NCI-H1092 treated with DMSO at 0.1 percent for 48 hours (cell line): Measurements from ENCODE around the gene EMP1.

Experiments
- DNase-seq: peaks from one replicate; lab custom pipeline; 2025; lab: John Stamatoyannopoulos, UW

The EMP1 gene

DNA sequence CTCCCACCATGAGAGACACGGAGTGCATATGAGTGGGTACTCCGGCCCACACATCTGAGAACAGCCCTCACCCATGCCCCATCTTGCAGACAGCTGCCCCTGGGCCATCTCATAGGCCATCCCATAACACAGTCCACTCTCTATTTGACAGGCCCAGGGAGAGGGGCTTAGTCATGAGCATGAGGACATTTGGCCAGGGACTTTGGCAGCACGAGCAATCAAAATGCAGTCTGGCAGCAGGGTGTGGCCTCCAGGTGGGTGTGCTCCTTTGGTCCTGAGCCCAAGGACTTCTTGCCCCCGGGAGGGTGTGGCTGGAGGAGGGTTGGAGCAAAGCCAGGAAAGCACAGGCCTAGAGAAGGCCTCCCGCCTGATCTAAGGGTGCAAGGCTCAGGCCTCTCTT is 25.6 kb downstream of the EMP1 start:
- no peak for DNase-seq

DNA sequence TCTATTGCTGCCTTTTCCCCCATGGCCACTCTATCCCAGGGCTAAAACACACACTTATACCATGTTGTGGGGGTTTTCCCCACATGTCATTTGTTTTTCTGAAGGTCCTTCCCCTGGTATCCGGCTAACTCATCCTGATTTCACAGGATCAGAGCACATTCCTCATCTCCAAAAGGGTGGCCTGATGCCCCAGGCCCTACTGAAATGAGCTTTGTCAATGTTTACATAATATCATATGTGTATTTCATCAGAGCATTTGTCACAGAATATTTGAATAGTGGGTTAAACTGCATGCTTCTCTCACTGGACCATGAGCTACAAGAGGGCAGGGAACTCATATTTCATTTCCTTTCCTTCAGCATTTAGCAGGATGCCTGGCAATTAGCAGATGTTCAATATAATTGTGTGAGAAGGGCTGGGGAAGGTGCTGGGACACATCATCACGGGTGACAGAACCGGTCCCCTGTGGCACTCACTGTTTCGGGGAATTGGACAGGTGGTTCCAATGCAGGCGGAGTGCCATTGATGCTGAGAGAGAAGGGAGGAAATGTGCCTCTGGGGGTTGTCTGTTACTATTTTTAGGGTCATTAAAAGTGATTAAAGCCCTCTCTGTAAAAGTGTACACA is 26.8 kb downstream of the EMP1 start:
- DNase-seq, result no peak

DNA sequence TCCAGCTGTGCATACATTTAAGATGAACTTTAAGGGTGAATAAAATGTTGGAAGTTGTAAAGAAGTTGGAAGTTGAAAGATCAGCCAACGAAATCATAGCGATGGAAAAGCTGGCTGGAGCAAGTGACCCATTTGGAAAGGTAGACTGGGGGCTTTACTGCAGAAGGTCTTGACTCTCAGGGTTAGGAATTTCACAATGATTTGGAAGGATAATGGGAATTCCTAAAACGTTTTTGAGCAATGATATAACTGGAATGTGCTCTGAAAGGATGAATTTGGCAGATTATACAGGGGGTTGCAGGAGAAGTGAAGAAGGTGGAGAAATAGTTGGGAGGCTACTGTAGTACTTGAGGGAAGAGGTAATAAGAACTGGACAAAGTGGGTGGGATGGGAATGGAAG is 27.4 kb downstream of the EMP1 start:
- DNase-seq, result no peak

DNA sequence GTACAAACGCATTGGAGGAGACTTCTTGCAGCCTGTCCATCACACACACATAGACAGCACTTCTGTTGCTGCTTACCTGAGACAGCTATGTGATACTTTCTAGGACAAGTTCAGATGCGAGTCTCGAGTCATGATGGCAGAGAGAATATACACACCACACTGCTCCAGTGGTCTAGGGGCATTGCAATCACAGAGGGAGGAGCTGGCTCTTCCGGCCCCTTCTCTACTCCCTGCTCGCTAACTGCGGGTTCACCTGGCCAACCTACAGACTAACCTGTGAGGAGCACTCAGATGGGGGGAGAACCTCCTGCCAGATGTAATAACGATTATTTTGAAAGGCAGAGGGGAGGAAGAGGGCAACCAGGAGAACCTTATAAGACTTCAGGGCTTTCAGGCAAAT is 30.7 kb downstream of the EMP1 start:
- DNase-seq, result no peak

DNA sequence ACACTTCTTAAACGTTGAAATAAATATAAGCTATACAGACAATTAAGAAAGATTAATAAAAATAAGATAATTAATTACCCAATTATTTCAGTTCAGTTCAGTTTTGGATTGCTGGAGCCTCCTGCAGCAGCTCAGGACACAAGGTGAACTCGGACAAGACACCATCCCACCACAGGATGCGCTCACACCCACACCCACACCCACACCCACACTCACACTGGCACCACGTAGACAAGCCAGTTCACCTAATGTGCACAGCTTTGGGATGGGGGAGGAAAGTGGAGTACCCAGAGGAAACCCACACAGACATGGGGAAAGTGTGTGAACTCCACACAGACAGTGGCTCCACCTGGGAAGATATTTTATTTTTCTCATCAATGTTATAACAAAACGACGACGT is 32.1 kb downstream of the EMP1 start:
- no peak for DNase-seq

DNA sequence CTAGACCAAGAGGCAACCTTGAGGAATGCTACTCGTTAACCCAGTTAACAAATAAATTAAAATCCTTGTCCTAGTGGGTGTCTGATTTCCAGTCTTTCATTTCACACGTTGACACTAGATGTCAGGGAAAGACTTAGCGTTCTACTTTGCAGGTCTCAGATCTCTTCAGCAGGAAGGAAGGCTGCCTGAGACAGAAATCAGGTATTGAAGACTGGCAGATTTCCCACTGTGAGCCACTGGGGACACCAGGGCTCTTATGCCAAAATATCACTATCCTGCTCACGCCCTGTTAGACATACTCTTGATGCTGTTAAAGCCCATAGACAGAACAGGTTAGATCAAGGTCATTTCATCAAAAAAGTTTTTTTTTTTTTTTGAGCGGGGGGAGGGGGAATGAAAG is 33.0 kb downstream of the EMP1 start:
- no peak for DNase-seq

DNA sequence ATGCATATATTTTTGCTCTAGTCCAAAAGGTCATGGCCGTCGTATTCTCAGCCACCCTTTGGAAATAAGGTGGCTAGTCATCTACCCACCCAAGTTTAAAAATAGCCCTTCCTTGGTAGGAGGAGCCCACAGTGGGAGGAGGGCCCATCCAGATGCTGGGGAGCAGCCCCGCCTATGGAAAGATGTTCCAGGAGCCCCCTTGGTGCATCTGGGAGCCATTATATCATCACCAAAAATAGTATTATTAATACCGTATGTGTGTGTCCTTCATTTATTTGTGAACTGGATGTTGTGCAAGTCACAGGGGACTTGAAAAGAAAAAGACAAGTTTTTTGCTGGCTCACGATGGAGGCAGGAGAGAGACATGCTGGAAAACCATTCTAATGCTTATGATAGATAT is 34.0 kb downstream of the EMP1 start:
- no peak for DNase-seq

DNA sequence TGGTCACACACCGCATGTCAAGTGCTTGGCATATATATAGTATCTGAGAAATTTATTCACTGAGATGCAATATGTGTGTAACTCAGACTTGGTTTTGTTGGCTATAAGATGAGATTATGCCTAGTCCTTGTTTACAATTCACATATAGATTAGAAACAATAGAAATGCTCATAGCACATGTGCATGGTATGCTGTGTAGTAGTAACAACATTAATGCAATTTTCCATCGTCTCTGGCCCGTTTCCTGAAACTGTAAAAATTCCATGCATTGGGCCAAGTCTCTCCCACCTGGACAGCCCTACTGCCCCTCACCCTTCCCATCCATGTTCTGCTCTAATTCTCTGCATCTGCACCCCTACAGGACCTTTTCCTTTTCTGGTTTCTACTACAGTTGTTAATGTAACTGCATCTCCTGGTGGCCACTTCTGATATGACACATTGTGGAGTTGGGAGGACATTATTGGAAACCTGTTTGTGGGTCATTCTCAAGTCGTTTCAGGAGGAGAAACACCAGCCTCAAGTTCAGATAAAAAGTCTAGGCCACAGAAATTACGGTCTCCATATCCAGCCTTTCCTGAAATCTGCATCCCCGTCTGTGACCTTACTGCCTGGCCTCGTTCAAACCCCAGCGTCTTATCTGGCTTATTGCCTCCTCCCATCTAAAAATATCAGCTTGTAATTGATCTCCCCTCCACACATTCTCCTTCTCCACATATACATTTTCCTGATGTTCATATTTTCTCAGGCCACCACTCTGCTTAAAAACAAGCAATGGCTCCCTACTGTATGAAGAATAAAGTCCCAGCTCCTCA is 37.5 kb downstream of the EMP1 start:
- peak; percentile 15 for DNase-seq

DNA sequence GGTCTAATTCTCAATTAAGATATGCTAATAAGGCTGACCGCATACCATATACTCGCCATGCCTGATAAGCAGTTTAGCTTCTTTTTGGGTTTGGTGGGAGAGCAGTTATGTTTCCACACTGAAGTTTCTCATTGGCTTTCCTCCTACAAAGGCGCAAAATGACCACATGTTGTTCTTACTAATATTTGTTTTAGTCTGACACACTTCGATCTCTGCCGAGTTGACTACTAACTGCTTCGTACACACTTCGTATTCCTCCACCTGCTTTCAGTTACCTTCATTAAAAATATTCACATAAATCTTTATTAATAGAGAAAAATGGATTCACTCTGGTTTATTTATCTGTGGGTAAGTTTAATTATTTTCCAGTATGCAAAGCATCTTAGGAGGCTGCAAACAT is 41.7 kb downstream of the EMP1 start:
- DNase-seq, result no peak

DNA sequence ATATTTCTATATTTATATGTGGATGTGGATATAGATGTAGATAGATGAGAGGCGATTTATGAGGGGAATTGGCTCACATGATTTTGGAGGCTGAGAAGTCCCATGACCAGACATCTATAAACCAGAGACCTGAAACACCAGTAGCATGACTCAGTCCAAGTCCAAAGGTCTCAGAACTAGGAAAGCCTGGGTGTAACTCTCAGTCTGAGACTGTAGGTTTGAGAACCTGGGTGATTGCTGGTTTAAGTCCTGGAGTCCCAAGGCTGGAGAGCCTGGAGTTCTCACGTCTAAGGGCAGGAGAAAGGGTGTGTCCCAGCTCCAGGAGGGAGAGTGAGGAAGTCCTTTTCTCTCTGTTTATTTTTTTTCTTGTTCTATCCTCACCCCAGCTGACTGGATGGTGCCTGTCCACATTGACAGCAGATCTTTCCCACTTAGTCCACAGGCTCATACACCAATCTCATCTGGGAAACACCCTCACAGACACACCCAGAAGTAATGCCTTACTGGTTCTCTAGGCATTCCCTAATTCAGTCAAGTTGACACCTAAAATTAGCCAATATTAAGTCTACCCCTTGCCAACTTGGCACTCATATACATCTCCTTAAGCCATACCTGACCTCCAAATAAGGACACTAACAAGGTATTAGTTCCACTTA is 45.4 kb downstream of the EMP1 start:
- DNase-seq, result no peak

DNA sequence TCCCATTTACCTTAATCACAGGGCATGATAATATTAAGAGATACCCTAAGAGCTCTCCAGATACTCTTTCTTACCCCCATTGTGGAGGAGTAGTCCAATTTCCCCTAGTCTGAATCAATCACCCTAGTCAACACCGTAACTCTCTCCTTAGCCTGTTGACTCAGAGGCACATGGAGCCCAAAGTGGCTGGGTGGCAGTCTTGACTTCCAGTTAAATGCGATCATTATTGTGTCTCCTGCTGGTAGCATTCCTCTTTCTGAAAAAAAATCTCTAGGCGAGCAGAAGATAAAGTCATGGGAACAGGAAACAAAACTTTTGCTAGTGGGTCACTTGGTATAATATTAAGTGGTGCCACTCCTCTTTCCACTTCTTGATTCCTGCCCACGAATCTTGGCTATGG is 46.4 kb downstream of the EMP1 start:
- DNase-seq, result no peak

DNA sequence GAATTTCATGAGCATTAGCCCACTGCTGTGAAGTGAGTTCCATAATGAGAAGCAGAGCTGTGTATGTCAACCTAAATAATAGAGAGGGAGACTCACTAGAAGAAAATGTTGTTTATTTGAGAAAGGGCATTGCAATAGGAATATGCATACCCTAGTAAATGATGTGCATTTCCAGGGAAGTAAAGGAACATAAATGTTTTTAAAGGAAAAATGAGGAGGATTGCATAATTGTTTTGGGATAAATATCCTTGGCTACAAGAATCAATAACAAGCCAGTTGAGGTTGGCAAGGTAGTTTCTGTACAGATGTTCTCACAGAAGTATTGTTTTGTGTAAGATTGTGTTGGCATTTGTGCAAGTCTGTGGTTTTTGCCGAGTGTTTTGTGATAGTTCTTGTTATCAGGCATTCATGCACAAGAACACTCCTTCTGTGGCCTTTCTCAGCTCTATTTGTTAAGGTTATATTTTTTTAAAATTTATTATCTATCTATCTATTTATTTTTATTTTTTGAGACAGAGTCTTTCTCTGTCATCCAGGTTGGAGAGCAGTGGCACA is 47.1 kb downstream of the EMP1 start:
- DNase-seq, result no peak

DNA sequence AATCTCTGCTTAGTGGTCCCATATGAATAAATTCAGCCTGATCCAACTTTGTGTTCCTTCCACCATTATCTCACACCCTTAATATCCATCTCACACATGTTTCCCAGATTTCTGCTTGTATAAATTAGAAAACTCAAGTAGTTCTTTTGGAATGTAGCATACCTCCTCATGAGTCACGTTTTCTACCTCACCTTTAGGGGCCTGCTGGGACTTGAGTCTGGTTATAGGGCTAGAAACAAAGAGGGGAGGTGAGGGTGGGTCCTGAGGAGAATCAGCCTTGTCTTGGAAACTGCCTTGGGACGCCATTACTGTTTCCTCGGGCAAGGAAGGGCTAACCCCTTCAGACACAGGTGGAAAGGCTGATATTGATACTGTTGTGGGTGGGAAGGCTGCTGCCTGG is 51.1 kb downstream of the EMP1 start:
- no peak for DNase-seq

DNA sequence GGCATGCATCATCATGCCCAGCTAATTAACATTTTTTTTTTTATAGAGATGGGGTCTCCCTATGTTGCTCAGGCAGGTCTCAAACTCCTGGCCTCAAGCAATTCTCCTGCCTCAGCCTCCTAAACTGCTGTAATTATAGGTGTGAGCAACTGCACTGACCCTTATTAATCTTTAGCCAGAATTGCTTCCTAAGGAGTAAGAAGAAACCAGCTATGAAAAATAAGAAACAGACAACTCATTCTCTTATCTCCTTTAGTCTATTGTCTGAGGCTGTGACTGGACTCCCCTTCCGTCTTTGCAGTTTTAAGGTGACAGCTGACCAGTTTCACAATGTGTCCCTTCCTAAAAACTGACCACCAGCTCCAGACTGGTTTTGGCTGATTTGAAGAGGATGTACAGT is 52.4 kb downstream of the EMP1 start:
- DNase-seq, result no peak

DNA sequence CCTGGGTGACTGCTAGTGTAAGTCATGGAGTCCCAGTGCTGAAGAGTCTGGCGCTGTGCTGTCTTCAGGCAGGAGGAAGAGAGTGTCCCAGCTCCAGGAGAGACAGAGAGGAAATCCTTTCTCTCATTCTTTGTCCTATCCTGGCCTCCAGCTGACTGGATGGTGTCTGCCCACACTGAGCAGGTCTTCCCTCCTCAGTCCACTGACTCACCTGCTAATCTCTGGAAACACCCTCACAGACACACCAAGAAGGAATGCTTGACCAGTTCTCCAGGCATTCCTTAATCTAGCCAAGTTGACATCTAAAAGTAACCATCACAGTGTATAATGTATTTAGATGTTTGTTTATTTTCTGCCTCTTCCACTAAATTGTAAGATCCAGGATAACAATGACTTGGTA is 53.9 kb downstream of the EMP1 start:
- no peak for DNase-seq

DNA sequence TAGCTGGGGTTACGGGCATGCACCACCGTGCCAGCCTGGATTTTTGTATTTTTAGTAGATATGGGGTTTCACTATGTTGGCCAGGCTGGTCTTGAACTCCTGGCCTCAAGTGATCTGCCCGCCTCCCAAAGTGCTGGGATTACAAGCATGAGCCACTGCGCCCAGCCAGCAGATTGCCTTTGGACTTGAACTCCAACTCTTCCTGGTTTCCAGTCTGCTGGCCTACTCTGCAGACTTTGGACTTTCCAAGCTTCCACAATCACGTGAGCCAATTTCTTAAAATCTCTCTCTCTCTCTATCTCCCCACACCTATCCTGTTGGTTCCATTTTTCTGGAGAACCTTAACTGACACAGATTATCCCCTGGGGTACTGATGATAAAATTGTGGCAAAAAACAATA is 55.0 kb downstream of the EMP1 start:
- no peak for DNase-seq

DNA sequence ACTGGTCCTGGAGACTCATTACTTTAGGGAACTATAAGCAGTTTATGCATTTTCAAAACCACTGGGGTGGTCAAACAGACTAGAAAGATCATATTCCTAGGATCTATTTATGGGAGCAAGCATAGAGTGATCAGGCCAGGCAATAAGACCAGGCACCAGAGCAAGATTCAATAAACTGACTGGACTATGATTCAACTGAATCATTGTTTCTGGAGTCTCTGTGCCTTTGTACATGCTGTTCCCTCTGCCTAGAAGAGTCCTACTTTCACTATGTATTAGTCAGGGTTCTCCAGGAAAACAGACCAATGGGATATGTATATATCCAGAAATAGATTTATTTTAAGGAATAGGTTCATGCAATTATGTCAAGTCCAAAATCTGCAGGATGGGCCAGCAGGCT is 55.5 kb downstream of the EMP1 start:
- DNase-seq, result no peak

DNA sequence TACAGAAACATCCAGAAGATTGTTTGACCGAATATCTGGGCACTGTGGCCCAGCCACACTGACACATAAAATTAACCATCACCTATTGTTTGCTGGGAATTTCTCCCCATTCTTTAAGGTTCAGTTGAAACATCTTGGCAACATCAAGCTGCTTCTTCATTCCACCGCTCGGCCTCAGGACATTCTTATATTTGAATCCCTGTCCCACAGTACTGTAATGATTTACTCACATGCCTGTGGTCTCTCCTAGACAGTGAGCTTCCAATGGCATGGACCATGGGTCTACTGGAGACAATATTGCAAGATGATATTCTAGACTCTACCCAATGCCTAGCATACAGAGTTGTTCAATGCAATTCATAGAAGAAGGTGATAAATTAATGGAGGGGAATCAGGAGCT is 56.1 kb downstream of the EMP1 start:
- no peak for DNase-seq

DNA sequence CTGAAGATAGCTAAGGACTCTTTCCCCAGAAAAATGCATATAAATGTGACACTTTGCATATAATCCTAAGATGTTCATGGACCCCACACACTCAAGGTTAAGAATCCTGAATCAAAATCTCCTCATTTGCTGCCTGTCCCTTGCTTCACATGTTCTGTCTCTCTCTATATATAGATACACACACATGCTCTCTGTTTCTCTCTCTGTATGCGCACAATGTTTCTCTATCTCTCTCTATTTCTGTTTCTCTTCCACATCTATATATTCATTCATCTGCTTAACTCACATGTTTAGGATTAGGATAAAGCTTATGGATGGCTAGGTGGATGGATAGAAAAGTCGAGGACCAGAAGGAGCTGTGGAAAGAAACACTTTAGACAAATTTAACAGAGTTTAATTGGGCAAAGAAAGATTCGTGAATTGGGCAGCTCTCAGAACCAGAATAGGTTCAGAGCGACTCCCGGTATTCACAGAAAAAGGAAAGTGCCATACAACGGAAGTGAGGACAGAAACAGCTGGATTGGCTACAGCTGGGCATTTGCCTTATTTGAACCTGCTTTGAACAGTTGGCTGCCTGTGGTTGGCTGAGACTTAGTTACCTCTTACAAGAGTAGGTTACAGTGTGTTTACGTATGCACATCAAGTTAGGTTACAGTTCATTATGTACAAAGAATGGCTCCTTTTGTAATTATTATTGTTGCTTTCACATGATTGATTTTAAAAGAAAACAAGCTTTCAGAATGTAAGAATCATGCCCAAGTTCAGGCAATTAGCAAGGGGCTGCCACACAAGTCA is 57.6 kb downstream of the EMP1 start:
- DNase-seq, result no peak

DNA sequence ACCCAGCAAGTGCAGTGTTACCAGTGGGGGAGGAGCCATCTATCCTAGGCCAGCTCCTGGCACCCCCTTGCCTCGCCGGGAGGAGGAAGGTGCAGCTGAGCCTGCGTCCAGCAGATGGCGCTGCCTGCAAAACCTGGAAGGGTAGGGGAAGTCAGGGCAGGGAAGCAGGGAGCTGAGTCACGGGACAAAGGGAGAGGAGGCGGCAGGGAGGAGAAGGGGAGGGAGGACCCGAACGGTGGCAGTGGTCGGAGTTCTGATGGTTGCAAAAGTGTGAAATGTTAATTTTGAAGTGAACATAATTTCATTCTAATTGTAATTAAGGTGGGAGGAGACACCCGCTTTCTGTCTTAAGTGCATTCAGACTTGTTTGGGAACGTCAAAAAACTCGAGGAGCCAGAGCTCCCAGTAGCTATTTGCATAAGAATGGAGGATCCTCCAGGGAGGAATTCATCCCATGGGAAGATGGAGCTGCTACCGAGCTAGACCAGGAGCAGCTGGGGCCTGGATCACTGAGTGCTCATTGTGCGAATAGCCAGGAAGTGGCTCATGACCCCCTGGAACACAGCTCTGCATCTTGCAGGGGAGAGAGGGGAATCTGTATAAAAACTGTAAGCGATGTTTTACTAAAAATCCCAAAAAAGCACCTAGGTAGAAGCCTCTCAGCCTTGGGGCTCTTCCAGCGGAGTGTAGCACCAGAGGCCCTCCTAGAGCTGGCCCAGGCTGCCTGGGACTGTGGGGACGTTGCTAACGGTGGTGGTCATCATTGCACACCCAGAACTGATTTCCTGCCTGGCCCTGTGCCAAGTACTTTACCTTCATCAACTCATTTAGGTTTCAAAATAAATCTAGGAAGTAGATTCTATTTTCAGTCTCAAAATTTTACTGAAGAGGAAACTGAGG is 59.5 kb downstream of the EMP1 start:
- peak; percentile 93 for DNase-seq

DNA sequence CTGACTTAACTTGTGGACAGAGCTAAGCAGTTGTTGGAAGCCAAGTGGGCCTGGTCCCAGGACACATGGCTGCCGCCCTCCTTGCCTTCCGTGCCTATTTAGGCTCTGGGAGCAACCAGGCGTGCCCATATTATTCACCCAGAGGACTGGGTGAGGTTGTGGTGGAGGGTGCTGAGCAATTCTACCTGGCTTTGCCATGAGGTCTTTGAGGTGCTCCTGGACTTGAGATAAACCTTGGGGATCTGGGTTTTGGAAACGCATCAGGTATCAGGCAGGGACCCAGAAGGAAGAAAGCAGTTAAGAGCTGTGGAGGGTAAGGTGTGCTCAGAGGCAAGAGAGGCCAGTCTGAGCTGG is 60.1 kb downstream of the EMP1 start:
- no peak for DNase-seq
